Mesendoderm (in vitro differentiated cells): ENCODE data around the gene RAB19.

Experiments used
- DNase-seq: peaks from one replicate; pipeline ENCODE4 v3.0.0; 2013
- H2AK5ac ChIP-seq: 2 replicates; pipeline ENCODE4 v1.6.1; 2013; ENCODE audit warnings: low read length, inconsistent platforms
- H2BK120ac ChIP-seq: 2 replicates; pipeline ENCODE4 v1.6.1; 2013; ENCODE audit warnings: low read depth, mild to moderate bottlenecking, low read length, moderate library complexity, mixed read lengths
- H2BK15ac ChIP-seq: replicated peaks from 2 replicates; pipeline ENCODE4 v1.6.1; 2013; ENCODE audit warnings: low read depth, mild to moderate bottlenecking, moderate library complexity
- H2BK5ac ChIP-seq: 2 replicates; pipeline ENCODE4 v1.6.1; 2013; ENCODE audit warnings: low read length, inconsistent platforms
- H3K18ac ChIP-seq: 2 replicates; pipeline ENCODE4 v1.6.1; 2013; ENCODE audit warnings: mild to moderate bottlenecking, low read length, mixed read lengths
- H3K23ac ChIP-seq: one replicate; pipeline ENCODE4 v1.6.1; 2013; ENCODE audit warnings: low read length
- H3K27ac ChIP-seq: 2 replicates; pipeline ENCODE4 v1.5.1; 2013; ENCODE audit warnings: low read depth, mild to moderate bottlenecking, inconsistent platforms, low read length, moderate library complexity
- H3K27me3 ChIP-seq: 2 replicates; pipeline ENCODE4 v1.6.1; 2013; ENCODE audit warnings: low read length, control low read depth, mild to moderate bottlenecking, inconsistent platforms; ENCODE audit not compliant: insufficient read depth, poor library complexity
- H3K36me3 ChIP-seq: 2 replicates; pipeline ENCODE4 v1.6.1; 2013; ENCODE audit warnings: low read length, inconsistent platforms; ENCODE audit not compliant: control insufficient read depth, insufficient read depth
- H3K4ac ChIP-seq: one replicate; pipeline ENCODE4 v1.6.1; 2013; ENCODE audit warnings: low read depth, mild to moderate bottlenecking, low read length, moderate library complexity
- H3K4me1 ChIP-seq: 2 replicates; pipeline ENCODE4 v1.6.1; 2013; ENCODE audit warnings: low read depth, low read length, inconsistent platforms; ENCODE audit not compliant: control insufficient read depth
- H3K4me2 ChIP-seq: 2 replicates; pipeline ENCODE4 v1.6.1; 2013; ENCODE audit warnings: low read length
- H3K4me3 ChIP-seq: 2 replicates; pipeline ENCODE4 v1.5.1; 2013; ENCODE audit warnings: mild to moderate bottlenecking, low read length
- H3K56ac ChIP-seq: one replicate; pipeline ENCODE4 v1.6.1; 2013; ENCODE audit warnings: low read length
- H3K79me1 ChIP-seq: 2 replicates; pipeline ENCODE4 v1.6.1; 2013; ENCODE audit warnings: low read length, inconsistent platforms
- H3K79me2 ChIP-seq: 2 replicates; pipeline ENCODE4 v1.6.1; 2013; ENCODE audit warnings: mild to moderate bottlenecking, low read length; ENCODE audit not compliant: control insufficient read depth, insufficient read depth
- H3K9ac ChIP-seq: 2 replicates; pipeline ENCODE4 v1.6.1; 2013; ENCODE audit warnings: low read length, inconsistent platforms
- H4K5ac ChIP-seq: one replicate; pipeline ENCODE4 v1.6.1; 2013; ENCODE audit warnings: low read length
- H4K8ac ChIP-seq: one replicate; pipeline ENCODE4 v1.6.1; 2013; ENCODE audit warnings: low read depth, mild to moderate bottlenecking, control low read depth, low read length, moderate library complexity
- WGBS: extraction: QIAGEN DNeasy Blood & Tissue Kit; methylation state at CpG from one replicate; pipeline ENCODE4 v1.1.7; 2013; ENCODE audit warnings: low lambda C conversion rate, missing lambda C conversion rate; ENCODE audit not compliant: insufficient coverage; ENCODE audit errors: extremely low coverage; 5-methylcytosine and 5-hydroxymethylcytosine counted together

The RAB19 gene

DNA sequence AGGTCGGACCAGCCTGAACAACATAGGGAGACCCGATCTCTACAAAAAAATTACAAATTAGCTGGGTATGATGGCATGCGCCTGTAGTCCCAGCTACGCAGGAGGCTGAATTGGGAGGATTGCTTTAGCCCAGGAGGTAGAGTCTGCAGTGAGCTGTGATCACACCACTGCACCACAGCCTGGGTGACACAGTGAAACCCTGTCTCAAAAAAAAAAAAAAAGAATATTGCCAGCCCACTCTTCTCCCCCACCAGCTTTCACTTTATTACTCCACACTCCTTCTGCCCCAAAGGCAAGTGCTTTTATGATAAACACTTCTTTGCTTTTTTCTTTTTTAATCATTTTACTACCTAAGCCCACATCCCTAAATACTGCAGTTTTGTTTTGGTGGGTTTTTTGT lies 14.8 kb downstream of the RAB19 start:
- Histone ChIP-seq H2AK5ac (no peak overlapping the region), H3K4me1 (no peaks in the 10 kb centered on the region), H3K79me2 (no peaks in the 10 kb centered on the region), H2BK15ac (no peak overlapping the region), H3K56ac (no peak overlapping the region), H2BK120ac (no peak overlapping the region), H4K8ac (no peak overlapping the region), H3K23ac (no peak overlapping the region), H3K79me1 (no peaks in the 10 kb centered on the region), H3K4ac (no peak overlapping the region), H3K9ac (no peak overlapping the region), H3K4me2 (no peak overlapping the region), H4K5ac (no peak overlapping the region), H3K18ac (no peak overlapping the region), H3K36me3 (no peaks in the 10 kb centered on the region), H2BK5ac (no peak overlapping the region), H3K27ac (no peak overlapping the region), H3K4me3 (no peak overlapping the region), H3K27me3 (no peaks in the 10 kb centered on the region)
- no peak for DNase-seq
- no CpG with 5 or more reads among the region's 4 CpGs for WGBS

DNA sequence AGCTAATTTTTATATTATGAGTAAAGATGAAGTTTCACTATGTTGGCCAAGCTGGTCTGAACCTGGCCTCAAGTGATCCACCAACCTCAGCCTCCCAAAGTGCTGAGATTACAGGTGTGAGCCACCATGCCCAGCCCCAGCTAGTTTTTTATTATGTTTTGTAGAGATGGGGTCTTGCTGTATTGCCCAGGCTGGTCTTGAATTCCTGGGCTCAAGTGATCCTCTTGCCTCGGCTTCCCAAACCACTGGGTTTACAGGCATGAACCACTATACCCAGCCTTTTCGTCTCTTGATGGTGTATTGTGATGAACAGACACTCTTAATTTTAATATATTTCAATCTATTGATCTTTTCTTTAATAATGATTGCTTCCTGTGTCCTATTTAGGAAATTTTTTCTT lies 17.7 kb downstream of the RAB19 start:
- Histone ChIP-seq H3K4me3 (no peak overlapping the region), H4K8ac (no peak overlapping the region), H4K5ac (no peak overlapping the region), H3K27me3 (no peaks in the 10 kb centered on the region), H3K36me3 (no peaks in the 10 kb centered on the region), H3K79me2 (no peaks in the 10 kb centered on the region), H3K4me2 (no peak overlapping the region), H2AK5ac (no peak overlapping the region), H3K27ac (no peak overlapping the region), H3K4ac (no peak overlapping the region), H3K56ac (no peak overlapping the region), H2BK5ac (no peak overlapping the region), H2BK120ac (no peak overlapping the region), H3K23ac (no peak overlapping the region), H3K79me1 (no peaks in the 10 kb centered on the region), H2BK15ac (no peak overlapping the region), H3K9ac (no peak overlapping the region), H3K4me1 (no peaks in the 10 kb centered on the region), H3K18ac (no peak overlapping the region)
- DNase-seq = no peak
- WGBS = no CpG with 5 or more reads among the region's 2 CpGs

DNA sequence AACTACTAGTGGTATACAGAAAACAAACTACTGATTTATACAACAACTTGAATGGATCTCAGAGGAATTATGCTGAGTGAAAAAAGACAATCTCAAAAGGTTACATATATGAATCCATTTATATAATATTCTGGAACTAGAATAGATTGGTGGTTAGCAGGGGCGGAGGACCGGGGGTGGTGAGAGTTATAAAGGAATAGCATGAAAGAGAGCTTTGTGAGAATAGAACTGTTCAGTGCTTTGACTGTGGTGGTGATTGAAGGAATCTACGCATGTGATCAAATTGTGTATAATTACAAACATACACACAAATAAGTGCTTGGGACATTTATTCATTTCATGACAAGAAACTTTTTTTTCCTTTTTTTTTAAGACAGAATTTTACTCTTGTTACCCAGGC lies 19.6 kb downstream of the RAB19 start:
- H3K27me3 ChIP-seq = no peaks in the 10 kb centered on the region
- H3K23ac ChIP-seq = no peak overlapping the region
- H2AK5ac ChIP-seq = no peak overlapping the region
- H3K4ac ChIP-seq = no peak overlapping the region
- H3K36me3 ChIP-seq = no peaks in the 10 kb centered on the region
- no peak overlapping the region for H3K27ac ChIP-seq
- no peak overlapping the region for H3K18ac ChIP-seq
- H4K5ac ChIP-seq = no peak overlapping the region
- no peak overlapping the region for H3K9ac ChIP-seq
- no peaks in the 10 kb centered on the region for H3K79me2 ChIP-seq
- DNase-seq = no peak
- no peak overlapping the region for H4K8ac ChIP-seq
- no peak overlapping the region for H3K4me2 ChIP-seq
- no peaks in the 10 kb centered on the region for H3K4me1 ChIP-seq
- WGBS = no CpG with 5 or more reads among the region's 3 CpGs
- no peaks in the 10 kb centered on the region for H3K79me1 ChIP-seq
- H3K4me3 ChIP-seq = no peak overlapping the region
- H3K56ac ChIP-seq = no peak overlapping the region
- H2BK120ac ChIP-seq = no peak overlapping the region
- H2BK5ac ChIP-seq = no peak overlapping the region
- H2BK15ac ChIP-seq = no peak overlapping the region

DNA sequence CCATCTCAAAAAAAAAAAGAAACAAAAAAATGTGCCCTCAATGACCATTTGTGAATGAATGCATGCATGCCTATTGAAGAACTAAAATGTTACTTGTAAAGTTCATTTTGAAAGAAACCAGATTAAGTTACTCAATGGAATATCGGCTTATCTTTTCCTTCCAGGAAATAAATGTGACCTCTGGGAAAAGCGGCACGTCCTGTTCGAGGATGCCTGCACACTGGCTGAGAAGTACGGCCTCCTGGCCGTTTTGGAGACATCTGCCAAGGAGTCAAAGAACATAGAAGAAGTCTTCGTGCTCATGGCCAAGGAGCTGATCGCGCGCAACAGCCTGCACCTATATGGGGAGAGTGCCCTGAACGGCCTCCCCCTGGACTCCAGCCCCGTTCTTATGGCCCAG lies 21.9 kb downstream of the RAB19 start:
- Histone ChIP-seq H3K9ac (no peak overlapping the region), H3K23ac (no peak overlapping the region), H4K5ac (no peak overlapping the region), H2BK120ac (no peak overlapping the region), H2AK5ac (no peak overlapping the region), H3K79me2 (no peaks in the 10 kb centered on the region), H3K4me1 (no peaks in the 10 kb centered on the region), H3K27ac (no peak overlapping the region), H2BK5ac (no peak overlapping the region), H3K18ac (no peak overlapping the region), H3K79me1 (no peaks in the 10 kb centered on the region), H3K56ac (no peak overlapping the region), H3K4me2 (no peak overlapping the region), H3K4ac (no peak overlapping the region), H3K36me3 (no peaks in the 10 kb centered on the region), H3K4me3 (no peak overlapping the region), H4K8ac (no peak overlapping the region), H3K27me3 (no peaks in the 10 kb centered on the region), H2BK15ac (no peak overlapping the region)
- DNase-seq = no peak
- no CpG with 5 or more reads among the region's 12 CpGs for WGBS

DNA sequence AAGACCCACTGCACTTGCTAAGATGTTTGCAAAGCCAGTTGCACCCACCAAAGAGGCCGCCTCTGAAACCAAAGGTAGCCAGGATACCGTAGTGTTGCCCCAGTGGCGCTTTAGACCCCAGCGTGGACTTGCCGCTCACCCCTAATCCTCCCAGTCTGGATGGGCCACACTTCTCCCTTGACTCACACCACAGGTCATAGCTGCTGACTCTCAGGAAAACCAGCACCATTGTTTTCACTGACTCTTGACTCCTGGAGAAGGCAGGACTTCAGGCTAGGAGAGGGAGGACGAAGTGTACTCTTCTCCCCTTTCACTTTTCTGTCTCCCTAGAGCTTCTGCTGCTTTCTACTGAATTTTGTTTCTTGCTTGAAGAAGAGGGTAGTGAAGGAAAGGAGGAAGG lies 22.3 kb downstream of the RAB19 start:
- Histone ChIP-seq H3K56ac (no peak overlapping the region), H3K18ac (no peak overlapping the region), H2BK120ac (no peak overlapping the region), H3K79me2 (no peaks in the 10 kb centered on the region), H3K4me2 (no peak overlapping the region), H2BK5ac (no peak overlapping the region), H3K36me3 (no peaks in the 10 kb centered on the region), H3K4me3 (no peak overlapping the region), H4K8ac (no peak overlapping the region), H3K4ac (no peak overlapping the region), H3K9ac (no peak overlapping the region), H3K27me3 (no peaks in the 10 kb centered on the region), H2AK5ac (no peak overlapping the region), H3K4me1 (no peaks in the 10 kb centered on the region), H3K79me1 (no peaks in the 10 kb centered on the region), H3K27ac (no peak overlapping the region), H2BK15ac (no peak overlapping the region), H4K5ac (no peak overlapping the region), H3K23ac (no peak overlapping the region)
- WGBS = no CpG with 5 or more reads among the region's 6 CpGs
- DNase-seq = no peak

DNA sequence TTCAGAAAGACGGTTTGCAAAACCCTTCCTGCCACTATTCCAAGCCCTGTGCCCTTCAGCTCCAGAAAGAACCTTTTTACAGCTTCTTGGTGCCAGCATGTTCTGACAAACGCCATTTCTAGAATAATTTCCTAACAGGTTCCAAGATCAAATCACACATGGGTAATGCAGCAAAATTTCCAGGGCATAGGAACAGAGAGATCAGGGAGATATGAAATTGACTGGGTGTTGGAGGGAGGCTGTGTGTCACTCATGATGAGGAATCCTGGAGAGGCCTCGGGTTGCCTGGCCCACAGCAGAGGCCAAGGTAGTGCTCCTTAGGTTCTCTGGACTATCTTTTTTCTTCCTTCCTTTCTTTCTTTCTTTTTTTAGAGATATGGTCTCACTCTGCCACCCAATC lies 29.5 kb downstream of the RAB19 start:
- H2AK5ac ChIP-seq = no peak overlapping the region
- DNase-seq = no peak
- no peak overlapping the region for H3K27ac ChIP-seq
- no peak overlapping the region for H4K5ac ChIP-seq
- WGBS = no CpG with 5 or more reads among the region's 3 CpGs
- H2BK120ac ChIP-seq = no peak overlapping the region
- no peaks in the 10 kb centered on the region for H3K27me3 ChIP-seq
- H3K9ac ChIP-seq = no peak overlapping the region
- no peak overlapping the region for H4K8ac ChIP-seq
- H3K79me1 ChIP-seq = no peaks in the 10 kb centered on the region
- H3K56ac ChIP-seq = no peak overlapping the region
- H3K23ac ChIP-seq = no peak overlapping the region
- H2BK5ac ChIP-seq = no peak overlapping the region
- no peaks in the 10 kb centered on the region for H3K4me1 ChIP-seq
- no peaks in the 10 kb centered on the region for H3K36me3 ChIP-seq
- H3K79me2 ChIP-seq = no peaks in the 10 kb centered on the region
- no peak overlapping the region for H3K4me3 ChIP-seq
- H3K4me2 ChIP-seq = no peak overlapping the region
- H3K18ac ChIP-seq = no peak overlapping the region
- H2BK15ac ChIP-seq = no peak overlapping the region
- no peak overlapping the region for H3K4ac ChIP-seq
